Epithelial cell of esophagus (primary cell): ENCODE measurements around the gene STAT1.
A peak's percentile ranks its signal among the peaks of the same experiment; 100 is the strongest.
"Not testable (repeated sequence)": the region's sequence is repeated elsewhere in the genome, so short reads cannot be mapped to it uniquely, and the experiment has no call there.

Experiments
- DNase-seq: peaks from one replicate; pipeline ENCODE4 v3.0.0; 2010; ENCODE audit warnings: low read depth
- H3K4me3 ChIP-seq: 2 replicates; pipeline ENCODE4 v1.5.1; 2011; ENCODE audit warnings: mild to moderate bottlenecking, low read length, control low read depth
- TF ChIP-seq, protein P1 (sequence below): IDR thresholded peaks from 2 replicates; pipeline ENCODE4 v1.5.1; 2011; ENCODE audit warnings: low read depth, mild to moderate bottlenecking, low read length, control low read depth, inconsistent platforms; ENCODE audit not compliant: insufficient read depth; ENCODE audit errors: missing control alignments

Gene STAT1

DNA sequence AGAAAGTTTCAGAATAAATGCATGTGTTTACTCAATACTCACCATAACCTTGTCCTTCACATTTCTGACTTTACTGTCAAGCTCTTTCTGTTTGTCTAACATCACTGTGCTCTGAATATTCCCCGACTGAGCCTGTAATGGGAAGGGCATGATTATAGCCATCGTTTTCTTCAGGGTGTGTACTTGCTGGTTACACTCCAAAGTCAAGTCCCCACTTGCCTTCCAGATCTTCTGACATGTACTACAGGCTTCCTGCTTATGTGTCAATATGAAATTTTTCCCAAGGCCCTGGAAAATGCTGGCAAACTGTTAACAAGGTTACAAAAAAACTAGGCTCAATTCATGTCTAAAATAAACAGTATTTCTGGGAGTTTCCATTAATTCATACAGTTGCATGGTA lies 12.9 kb downstream of the STAT1 start:
- DNase-seq = peak; percentile 97
- TF ChIP-seq, protein P1, sequence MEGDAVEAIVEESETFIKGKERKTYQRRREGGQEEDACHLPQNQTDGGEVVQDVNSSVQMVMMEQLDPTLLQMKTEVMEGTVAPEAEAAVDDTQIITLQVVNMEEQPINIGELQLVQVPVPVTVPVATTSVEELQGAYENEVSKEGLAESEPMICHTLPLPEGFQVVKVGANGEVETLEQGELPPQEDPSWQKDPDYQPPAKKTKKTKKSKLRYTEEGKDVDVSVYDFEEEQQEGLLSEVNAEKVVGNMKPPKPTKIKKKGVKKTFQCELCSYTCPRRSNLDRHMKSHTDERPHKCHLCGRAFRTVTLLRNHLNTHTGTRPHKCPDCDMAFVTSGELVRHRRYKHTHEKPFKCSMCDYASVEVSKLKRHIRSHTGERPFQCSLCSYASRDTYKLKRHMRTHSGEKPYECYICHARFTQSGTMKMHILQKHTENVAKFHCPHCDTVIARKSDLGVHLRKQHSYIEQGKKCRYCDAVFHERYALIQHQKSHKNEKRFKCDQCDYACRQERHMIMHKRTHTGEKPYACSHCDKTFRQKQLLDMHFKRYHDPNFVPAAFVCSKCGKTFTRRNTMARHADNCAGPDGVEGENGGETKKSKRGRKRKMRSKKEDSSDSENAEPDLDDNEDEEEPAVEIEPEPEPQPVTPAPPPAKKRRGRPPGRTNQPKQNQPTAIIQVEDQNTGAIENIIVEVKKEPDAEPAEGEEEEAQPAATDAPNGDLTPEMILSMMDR = no peak
- no peak overlapping the region for H3K4me3 ChIP-seq

DNA sequence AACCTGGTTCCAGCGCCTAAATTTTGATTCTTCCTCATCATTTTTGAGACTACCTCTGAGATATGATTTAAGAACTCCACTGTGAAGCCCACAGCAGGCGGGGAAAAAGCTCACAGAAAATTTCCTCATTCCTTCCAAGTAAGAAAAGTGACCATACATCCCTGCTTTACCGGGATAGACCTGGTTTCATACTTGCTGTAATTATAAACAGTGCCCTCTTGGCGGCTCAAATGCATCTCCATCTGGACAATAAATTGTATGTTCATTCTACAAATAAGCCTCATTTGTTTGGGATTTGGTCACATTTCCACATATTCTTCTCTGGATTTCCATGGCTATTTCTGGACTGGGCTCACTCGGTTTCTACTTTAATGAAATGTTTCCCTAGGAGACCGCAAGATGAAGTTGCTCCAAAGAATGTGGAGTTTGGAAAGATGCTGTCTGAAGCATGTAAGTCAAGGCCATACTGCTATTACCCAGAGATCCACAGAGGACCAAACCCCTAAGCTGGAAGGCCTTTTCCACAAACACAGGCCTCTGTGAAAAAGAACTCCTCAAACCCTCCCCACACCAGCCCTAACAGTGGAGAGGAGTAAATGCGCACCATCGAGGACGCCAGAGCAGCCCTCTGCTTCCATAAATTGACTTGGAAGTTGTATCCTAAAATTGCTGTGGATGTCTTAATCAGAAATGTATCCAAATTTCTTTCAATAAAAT lies 13.9 kb downstream of the STAT1 start:
- TF ChIP-seq, protein P1 = no peak

DNA sequence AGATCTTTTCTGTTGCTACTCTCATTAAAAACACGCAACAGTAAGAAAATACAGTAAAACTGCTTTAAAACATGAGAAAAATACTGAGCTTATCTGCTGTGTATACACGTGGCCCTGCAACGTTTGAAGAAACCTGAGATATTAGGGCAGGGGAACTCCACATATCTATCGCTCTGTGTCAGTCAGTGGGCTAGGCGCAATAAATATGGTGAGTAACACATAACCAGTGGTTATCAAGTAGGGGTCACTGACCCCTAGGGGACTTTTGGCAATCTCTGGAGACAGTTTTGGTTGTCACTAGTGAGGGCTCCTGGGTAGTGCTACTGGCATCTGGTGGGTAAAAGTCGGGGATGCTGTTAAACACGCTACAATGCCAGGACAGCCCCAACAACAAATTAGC lies 14.9 kb downstream of the STAT1 start:
- no peak overlapping the region for H3K4me3 ChIP-seq
- TF ChIP-seq, protein P1 = no peak
- no peak for DNase-seq

More for the DNA sequence above, 13.9 kb downstream of the STAT1 start:
- no peak for DNase-seq
- no peak overlapping the region for H3K4me3 ChIP-seq

DNA sequence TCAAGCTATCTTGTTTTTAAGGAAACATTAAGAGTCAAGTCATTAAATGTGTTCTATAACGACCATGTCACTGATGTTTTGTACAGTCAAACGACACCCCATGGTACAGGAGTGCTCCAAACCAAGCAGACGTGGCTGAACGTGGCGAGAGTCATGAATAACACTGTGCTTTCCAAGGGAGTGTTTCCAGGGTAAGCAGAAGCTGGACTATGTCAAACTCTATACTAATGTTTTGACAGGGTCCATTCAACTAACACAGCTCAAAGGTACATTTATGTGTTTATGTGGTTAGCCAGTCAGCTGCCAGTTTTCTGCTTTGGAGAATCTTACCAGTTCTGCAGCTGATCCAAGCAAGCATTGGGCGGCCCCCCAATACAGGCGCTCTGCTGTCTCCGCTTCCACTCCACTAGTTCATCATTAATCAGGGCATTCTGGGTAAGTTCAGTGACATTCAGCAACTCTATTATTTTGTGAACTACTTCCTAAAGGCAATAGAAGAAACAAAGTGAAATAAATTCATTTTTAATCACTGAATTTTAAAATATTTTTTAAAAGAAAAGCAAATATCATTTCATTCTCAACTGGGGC lies 16.4 kb downstream of the STAT1 start:
- TF ChIP-seq, protein P1 = no peak
- DNase-seq = no peak
- H3K4me3 ChIP-seq = no peak overlapping the region

DNA sequence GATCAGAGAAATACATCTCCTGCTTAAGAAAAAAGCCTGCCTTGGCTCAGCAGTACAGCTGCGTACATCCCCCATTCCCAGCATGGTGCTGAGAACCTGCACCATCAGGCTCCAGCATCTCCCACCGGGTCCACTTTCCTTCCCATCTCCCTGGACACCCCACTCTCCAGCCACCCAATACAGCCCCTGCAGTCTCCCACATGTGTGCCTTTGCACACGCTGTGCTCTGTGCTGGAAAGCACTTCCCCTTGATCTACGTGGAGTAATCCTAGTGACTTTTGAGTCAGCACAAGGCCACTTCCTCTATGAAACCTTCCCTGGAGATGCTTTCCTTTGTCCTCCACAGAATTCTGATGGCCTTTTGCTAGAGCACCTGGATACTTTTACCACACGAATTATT lies 17.0 kb downstream of the STAT1 start:
- TF ChIP-seq, protein P1 = no peak
- no peak overlapping the region for H3K4me3 ChIP-seq
- DNase-seq = no peak

DNA sequence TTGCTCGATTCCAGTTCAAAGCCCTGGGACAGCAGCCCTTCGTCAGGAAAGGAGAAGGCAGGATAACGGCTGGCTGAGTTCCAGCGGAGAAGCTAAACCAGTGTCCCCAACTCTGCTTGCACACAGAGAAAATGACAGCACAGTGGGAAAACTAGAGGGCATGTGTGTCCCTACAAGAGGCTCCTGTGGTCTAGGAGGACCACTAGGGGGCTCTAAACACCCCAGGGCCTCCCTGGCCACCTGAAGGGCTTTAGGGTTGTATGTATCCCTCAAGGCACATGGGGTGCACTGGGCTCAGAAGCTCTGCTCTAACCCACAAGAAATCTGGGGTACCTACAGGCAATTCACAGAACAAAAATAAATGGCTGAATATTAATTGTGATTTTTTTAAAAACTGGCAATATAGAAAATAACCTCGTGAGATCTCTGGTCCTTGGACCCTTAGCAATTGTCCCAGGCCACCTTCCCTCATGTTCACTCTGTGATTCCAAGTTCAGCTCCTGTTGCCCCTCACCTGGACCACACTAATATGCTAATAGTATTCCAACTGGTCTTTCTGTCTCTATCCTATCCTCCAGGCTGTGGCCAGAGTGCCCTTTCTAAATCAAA lies 17.5 kb downstream of the STAT1 start:
- H3K4me3 ChIP-seq = no peak overlapping the region
- peak; percentile 44 for DNase-seq
- TF ChIP-seq, protein P1 = peak; percentile 52

DNA sequence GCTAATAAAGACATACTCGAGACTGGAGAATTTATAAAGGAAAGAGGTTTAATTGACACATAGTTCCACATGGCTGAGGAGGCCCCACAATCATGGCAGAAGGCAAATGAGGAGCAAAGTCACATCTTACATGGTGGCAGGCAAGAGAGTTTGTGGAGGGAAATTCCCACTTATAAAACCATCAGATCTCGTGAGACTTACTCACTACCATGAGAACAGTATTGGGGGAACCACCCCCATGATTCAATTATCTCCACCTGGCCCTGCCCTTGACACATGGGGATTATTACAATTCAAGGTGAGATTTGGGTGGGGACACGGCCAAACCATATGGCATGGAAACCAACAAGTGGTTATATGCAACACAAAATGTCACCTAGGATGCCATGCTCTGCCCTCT lies 18.7 kb downstream of the STAT1 start:
- not testable (repeated sequence) for H3K4me3 ChIP-seq, DNase-seq
